Activated CD4-positive, CD25-positive, alpha-beta regulatory T cell (primary cell): ENCODE measurements around the gene MIA2.
"Not testable (repeated sequence)": the region's sequence is repeated elsewhere in the genome, so short reads cannot be mapped to it uniquely, and the experiment has no call there.

ENCODE experiments used
- DNase-seq, 4 experiments: peaks; one replicate each; lab custom pipeline; 2025; lab: John Stamatoyannopoulos, UW

MIA2 gene

DNA sequence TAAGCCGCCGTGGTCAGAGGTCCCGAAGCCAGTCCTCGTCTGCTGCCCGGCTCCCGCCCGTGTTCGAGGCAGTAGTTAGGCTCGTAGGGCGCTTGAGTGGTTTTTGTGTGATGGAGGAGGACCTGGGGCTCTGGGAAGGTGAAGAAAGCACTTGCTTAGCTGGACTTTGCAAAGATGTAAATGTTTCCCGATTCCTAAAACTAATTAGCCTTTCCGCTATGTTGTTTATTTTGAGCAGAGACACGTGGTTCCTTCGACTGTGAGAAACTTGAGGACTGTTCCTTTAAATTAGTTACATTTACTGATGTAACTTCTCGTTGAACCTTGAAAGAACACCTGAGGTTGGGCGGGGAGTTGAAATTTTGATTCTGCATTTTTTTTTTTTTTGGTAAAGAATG lies 33.9 kb downstream of the MIA2 start:
- no peak for DNase-seq

DNA sequence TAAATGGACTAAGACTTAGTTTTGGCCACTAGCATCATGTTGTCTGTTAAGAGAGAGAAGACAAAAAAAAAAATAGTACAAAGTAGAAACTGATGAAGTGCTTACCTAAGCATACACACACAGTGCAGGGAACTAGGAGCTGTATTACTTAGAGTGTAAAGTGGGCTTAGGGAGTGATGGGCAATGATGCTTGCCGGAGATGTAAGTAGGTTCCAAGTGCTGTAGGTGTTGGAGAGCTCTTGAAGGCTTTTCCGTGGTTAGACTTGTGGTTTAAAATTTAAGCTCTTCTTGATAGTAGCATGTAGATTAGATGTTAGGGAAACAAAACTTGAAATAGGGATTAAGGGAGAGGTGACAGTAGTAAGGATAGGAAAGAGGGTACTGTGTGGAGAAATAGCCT lies 34.7 kb downstream of the MIA2 start:
- DNase-seq: no peak

DNA sequence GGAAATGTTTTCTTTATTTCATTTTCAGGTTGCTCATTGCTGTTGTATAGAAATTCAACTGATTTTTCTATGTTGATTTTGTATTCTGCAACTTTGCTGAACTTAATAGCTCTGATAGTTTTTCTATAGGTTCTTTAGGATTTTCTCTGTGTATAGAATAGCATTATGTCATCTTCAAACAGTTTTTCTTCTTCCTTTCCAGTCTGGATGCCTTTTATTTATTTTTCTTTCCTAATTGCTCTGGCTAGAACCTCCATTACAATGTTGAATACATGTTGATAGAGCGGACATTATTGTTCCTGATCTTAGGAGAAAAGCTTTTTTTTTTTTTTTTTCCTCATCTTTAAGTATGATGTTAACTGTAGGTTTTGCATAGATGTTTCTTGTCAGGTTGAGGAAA lies 39.2 kb downstream of the MIA2 start:
- no peak for DNase-seq

DNA sequence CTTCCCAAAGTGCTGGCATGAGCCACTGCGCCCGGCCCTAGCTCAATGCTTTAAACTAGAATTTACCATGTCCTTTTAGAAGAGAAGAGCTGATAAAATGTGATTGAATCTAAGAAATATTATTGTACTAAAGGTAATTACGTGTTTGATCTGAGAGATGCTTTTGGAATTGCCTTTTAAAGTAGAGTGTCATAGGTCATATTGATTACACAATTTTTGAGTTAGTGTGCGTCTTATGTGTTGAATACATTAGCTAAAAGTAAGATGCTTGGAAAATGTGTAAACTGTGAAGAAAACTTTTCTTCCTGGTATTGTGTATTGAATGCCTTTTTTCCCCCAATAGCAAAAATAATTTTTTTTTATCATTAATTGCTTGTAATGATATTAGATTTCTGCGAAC lies 41.7 kb downstream of the MIA2 start:
- DNase-seq: no peak

DNA sequence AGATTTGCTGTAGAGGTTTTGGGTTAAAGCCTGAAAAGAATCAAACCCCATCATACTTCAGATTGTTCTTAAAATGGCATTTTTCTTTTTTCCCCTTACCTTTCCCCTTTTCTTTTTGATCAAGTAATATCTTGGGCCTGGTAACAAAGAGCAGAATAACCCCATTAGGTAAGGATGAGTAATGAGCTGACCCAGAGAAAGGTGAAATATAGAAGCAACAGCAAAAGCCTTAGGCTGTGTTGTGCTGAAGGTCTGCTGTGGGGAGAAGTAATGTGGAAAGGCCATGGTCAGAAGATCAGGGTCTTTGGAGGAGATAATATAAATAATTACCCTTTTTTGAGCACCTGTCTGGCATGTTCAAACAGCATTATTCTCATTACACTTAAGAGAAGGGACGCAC lies 42.3 kb downstream of the MIA2 start:
- no peak for DNase-seq

DNA sequence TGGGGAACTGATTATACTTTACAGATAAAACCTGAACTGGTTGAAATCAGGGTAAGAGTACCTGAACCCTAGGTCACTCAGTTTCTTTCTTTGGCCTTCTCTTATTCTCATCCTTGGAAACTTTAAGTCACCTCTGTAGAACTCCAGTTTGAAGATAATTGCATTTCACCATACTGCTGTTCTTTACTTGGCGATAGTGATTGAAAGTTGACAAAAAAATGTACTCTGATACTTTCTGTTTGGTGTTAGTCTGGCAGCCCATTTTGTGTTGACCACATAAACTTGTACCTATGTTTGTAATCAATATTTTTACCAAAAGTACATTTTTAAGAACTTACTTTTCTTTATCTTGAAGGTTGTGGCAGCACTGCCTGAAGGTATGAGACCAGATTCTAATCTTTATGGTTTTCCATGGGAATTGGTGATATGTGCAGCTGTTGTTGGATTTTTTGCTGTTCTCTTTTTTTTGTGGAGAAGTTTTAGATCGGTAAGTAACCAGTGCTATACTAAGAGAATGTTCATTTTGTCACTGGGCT lies 42.9 kb downstream of the MIA2 start:
- DNase-seq: no peak

DNA sequence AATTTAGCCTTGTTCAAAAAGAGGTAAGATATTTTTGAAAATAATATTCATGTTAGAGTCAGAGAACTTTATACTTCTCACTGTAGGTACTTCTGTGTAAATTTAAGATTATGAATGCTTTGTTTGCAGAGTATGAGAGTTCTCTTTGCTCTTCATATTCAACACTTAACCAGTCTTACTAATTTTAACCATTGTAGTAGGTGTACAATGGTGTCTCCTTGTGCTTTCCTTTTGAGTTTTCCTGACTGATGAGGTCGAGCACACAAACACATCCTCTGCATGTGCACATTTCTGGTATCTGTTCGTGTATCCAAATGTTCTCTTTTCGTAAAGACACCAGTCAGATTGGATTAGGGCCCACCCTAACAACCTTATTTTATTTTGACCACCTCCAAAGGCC lies 45.8 kb downstream of the MIA2 start:
- no peak for DNase-seq

DNA sequence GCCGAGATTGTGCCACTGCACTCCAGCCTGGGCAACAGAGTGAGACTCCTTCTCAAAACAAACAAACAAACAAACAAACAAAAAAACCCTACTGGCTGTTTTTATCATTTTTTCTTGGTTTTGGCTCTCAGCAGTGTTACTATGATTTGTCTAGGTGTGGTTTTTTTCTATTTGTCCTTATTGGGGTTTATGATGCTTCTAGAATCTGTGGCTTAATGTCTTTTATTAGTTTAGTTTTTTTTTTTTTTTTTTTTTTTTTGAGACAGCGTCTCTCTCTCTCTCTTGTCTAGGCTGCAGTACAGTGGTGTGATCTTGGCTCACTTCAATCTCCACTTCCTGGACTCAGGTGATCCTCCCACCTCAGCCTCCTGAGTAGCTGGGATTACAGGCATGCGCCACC lies 47.0 kb downstream of the MIA2 start:
- not testable (repeated sequence) for DNase-seq

DNA sequence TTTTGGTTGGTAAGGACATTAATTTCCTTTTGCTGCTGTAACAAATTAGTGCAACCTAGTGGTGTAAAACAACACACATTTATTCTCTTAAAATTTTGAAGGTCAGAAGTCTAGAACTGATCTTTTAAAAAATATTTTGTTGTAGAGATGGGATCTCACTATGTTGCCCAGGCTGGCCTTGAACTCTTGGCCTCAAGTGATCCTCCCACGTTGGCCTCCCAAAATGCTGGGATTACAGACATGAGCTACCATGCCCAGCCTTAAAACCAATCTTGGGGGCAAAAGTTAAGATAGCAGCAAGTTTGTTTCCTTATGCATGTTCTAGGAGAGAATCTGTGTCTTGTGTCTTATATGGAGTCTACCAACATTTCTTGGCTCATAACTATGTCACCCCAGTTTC lies 55.8 kb downstream of the MIA2 start:
- DNase-seq: no peak

DNA sequence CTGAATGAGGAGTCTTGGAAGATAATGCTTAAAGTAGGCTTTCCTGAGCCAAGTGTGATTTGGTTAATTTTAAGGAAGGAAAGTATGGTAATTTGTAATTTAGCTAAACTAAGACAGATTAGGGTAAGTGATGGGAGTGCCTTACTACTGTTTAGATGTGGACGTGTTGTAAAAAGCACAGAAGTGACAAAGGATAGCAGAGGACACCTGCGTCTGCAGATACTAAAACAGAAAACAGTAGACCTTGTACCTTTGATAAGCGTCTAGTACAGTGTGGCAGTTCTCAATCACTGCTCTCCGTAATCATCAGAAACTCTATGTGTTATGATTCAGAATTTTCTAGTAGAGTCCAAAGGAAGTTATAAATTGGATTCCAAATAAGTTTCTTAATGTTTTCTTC lies 58.0 kb downstream of the MIA2 start:
- no peak for DNase-seq

DNA sequence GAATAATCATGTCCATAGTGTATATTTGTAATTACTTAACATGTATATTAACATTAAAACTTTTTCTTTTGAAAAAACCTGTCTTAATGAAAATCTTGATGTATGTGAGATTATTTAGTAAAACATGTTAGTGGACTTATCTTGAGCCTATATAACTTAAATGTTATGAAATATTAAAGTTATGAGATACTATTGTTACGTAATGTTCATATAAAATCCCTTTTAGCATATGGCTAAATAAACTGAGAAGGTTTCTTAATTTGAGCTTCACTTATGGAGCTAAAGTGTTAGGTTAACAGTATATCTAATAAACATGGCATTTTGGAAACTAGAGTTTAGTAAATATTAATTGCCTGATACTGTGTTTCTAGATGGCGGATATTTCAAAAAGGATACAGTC lies 59.9 kb downstream of the MIA2 start:
- DNase-seq: no peak

DNA sequence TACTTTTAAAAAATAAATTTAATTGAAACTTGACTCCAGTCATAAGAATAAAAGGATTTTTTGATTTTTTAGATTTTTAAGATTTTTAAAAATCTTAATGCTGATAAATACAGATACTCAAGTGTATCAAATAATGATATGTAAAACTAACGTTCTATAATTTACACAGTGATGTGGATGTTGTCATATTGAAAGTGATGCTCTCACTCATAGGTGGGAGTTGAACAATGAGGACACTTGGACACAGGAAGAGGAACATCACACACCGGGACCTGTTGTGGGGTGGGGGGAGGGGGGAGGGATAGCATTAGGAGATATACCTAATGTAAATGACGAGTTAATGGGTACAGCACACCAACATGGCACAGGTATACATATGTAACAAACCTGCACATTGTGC lies 66.7 kb downstream of the MIA2 start:
- not testable (repeated sequence) for DNase-seq

DNA sequence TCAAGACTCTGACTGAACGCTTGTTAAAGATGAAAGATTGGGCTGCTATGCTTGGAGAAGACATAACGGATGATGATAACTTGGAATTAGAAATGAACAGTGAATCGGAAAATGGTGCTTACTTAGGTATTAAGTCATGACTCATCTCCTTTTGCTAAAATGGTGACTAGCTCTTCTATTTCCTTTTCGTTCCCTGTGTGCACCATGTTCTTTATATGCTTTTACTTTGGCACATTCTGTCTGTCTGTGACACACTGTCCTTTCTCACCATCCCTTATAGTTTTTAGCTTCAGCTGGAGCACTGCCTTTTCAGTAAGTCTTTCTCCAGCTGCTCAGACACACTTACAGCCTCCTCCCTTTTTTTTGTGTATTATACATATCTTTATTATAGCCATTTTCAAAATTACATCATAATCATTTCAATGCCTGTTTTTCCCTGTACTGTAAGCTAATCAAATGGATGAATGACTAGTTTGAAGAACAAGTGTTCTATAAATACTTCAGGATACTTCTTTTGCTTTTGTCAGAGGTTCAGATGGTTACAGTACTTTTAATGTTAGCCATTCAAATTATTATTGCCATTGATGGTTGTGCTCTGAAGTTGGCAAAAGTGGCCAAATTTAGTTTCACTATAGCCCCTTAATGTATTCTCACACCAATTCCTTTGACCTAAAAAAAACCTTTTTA lies 68.6 kb downstream of the MIA2 start:
- no peak for DNase-seq

DNA sequence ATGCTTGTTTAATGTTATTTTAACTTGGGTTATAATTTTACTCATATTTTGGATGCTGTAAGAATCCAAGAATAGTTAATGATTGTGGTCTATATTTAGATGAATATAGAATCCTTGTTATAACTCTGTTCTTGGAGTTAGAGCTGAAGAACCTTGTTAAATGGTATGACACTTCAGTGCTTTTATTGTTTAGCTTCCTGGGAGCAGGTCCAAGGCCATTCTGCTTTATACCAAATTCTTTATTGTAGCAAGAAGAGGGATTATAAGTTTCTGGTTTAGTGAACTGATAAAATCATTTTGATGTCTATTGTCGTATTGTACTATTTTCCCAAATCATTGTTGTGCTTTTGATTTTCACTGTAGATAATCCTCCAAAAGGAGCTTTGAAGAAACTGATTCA lies 69.4 kb downstream of the MIA2 start:
- no peak for DNase-seq

DNA sequence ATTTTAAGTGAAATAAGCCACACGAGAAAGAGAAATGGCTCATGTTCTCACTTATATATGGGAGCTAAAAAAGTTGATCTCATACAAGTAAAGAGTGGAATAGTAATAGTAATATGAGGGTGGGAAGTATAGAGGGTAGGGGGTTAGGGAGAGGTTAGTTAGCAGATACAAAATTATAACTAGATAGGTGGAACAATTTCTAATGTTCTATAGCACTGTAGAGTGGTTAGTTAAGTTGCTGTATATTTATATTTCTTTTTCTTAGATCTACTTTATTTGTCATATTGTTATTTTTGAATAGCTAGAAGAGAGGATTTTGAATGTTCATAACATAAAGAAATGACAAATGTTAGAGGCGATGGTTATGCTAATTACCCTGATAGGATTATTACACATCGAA lies 74.1 kb downstream of the MIA2 start:
- no peak for DNase-seq

DNA sequence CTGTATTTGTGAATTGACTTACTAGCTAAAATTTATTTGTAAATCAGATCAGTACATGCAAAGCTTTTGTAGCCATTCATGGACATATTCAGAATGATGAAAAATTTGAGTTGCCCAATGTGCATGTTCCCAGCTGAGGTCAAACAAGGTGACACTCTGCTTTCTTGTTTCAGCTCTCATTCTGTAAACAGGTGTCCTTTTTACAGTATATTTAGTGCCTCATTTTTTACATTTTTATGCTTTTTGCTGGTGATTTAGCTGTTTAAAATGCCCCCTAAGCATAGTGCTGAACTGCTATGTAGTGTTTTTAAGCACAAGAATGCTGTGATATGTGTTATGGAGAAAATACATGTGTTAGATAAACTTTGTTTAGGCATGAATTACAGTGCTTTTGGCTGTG lies 76.3 kb downstream of the MIA2 start:
- no peak for DNase-seq

DNA sequence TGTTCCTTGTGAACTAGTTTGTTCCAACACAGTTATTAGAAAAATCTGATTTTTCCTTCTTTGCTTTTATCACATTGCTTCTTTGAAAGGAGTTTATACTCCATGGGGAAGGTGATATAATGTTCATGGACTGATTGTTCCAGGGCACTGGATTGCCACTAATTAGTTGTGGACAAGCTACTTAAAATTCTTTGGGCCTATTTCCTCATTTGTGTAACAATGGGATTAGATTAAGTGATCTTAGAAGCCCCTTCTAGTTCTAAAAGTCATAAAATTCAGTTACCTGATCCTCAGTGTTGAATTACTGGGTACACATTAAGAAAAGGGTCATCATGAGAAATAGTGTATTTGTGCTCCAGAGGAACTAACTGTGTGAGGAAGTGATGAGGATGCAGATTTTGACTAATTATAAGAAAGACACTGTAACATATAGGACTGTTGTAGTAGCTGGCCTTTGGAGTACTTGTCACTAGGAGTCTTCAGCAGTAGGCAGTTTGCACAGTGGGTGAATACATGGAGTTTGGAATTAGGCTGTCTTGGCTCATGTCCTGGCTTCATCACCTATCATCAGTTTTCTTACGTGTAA lies 82.2 kb downstream of the MIA2 start:
- DNase-seq: no peak

DNA sequence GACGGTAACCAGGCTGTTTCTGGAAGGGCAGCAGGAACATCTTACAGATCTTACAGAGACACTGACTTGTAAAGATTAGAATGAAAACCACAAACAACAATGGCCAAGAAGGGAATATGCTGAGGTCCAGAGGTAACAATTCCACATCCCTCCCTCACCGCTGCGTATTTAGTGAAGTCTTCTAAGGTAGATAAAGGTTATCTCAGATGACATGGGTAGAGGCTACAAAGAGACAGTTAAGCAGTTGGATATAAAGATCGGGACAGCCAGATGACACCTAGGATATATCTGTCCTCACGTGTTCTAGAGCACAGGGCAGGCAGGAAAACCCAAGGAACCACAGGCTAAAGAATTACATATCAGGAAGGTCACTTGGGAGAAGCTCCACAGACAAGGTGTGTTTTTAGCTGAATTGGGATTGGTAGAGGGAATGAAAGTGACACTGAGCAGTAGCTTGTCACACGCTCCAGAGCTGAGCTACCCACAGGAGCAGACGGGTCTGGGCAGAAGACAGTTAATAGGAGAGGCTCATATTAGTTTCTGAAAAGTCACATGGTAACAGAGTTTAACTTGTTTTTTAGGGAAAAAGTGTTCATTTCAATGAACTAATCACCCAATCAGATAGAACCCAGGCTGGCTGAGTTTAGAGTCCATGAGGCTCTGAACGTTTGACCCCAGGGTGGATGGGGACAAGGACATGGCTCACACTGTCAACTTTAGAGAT lies 83.3 kb downstream of the MIA2 start:
- no peak for DNase-seq

DNA sequence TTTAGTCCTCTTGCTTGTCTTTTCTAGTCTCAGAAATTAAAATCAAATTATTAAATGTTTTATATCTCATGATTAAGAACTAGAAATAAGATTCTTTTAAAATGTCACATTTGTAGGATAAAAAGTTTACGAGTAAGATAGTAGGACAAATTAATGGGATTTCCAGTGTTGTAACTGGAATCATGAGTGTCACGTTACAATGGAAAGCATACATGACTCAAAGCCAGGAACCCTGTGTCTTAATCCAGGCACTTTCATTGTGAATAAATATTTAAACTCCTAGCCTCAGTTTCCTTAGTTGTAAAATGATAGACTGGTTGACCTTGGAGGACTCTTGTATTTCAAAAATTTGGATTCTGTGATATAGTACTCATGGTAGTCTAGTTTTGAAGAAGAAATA lies 84.9 kb downstream of the MIA2 start:
- DNase-seq: no peak

DNA sequence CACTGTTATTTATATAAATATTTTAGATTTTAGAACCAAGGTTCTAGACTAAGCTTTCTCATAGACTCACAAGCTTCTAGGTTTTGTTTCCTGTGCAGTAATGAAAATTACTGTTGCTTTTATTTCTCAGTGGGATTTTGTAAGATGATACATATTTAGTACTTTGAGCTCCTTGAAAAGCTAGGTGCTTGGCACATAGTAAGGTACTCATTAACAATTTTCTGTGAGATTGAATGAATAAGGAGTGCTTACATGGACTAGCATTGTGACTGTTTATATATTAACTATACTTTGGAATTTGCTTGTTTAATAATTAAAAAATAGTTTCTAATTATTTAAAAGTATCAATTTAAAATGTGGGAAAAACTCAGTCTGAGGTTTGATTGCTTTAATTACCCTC lies 85.7 kb downstream of the MIA2 start:
- DNase-seq: no peak

DNA sequence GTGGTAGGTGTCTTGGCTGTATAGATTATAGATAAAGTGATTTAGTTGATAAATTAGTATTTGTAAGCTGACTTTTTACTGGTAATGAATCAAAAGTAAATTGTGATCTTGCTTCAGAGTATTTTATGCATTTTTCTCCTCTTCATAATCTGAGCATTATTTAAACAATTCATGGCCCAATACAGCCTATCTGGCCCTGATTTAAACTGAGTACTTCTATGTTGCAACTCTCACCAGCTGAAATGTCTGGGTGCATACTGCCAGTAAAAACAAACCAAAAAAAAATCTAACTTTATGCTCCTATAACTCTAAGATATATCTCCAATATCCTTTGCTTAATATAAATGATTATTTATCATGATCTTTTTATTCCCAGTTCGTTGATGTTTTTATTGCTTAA lies 86.6 kb downstream of the MIA2 start:
- DNase-seq: no peak

DNA sequence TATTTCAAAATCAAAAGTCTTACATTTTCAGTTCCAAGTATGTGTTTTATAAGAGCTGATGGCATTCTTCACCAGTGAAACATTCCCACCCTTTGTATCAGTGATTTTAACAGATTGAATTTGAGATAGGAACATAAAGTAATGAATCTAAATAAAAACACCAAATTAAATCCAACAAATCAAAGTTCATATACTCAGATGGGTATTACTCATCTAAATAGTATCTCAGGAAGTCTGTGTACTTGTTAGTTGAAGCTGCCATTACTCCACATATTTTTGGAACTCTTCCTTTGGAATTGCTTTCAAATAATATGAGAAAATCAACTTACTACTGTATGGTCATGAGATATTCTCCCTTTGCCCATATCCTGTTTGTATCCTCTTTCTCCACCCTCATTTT lies 89.1 kb downstream of the MIA2 start:
- DNase-seq: no peak

DNA sequence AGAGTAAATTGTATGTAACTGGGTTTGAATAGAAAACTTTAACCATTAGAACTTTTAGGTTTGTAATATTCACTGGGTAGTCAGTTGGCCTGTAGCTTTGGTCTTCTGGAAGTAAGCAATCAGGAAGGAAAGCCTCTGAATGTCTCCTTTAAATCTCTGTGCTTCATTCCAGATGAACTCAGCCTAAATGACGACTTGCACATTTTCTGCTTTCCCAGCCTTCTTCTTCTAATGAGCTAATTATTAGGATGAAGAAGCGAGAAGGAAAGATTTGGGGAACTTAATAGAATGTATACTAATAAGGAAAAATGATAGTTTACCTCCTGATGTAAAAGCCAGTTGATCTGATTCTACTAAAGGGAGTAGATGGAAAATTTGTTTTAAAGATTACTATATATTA lies 90.4 kb downstream of the MIA2 start:
- DNase-seq: no peak
